Spleen (tissue), 7 donors: ENCODE data around the gene RYR3.

Experiments
- POLR2AphosphoS5 ChIP-seq, 3 donors: sonication (generic); formaldehyde crosslinking; IDR thresholded peaks; one replicate each; pipeline ENCODE4 v1.5.1; 2017; ENCODE audit warnings: antibody characterized with exemption in 3 of 3
- TF ChIP-seq, protein P1 (sequence below), 11 experiments: fragments of 200-600 bp in 7 of 11; fragments of 450-650 bp in 4 of 11; sonication (generic) in 4 of 11; IDR thresholded peaks in 8 of 11; conservative IDR thresholded peaks in 3 of 11; 1 replicate in 7 of 11; 2 replicates in 4 of 11; pipeline versions ENCODE4 v1.4.0 to v1.8.0; 2016 to 2021; ENCODE audit warnings: antibody characterized with exemption in 11 of 11, inconsistent platforms in 4 of 11, mild to moderate bottlenecking in 1 of 11
- donor health status: DM: no; HTN: no; CAD: no; lungs with moderate emphysema.
- donor health status: DM: no; HTN: no; CAD: no.
- donor health status: DM: no; HTN: no; CAD: no.

DNA sequence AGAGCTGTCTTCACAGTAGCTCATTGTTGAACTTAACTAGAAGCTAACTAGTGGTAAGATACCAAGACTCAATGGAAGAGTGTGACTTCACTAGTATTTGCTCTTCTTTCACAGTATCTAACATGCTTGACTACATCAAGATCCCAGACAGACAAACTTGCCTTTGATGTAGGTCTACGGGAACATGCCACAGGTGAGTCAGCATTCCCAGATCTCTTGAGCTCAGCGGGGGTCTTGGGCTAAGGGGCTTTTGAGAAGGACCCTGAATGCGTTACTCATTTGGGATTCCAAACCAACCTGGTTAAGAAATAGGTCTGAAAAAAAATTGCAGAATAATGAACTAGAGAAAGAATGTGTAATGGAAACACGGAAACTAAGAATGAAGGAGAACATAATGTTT, 222.4 kb downstream of the RYR3 start:
- TF ChIP-seq, protein P1, sequence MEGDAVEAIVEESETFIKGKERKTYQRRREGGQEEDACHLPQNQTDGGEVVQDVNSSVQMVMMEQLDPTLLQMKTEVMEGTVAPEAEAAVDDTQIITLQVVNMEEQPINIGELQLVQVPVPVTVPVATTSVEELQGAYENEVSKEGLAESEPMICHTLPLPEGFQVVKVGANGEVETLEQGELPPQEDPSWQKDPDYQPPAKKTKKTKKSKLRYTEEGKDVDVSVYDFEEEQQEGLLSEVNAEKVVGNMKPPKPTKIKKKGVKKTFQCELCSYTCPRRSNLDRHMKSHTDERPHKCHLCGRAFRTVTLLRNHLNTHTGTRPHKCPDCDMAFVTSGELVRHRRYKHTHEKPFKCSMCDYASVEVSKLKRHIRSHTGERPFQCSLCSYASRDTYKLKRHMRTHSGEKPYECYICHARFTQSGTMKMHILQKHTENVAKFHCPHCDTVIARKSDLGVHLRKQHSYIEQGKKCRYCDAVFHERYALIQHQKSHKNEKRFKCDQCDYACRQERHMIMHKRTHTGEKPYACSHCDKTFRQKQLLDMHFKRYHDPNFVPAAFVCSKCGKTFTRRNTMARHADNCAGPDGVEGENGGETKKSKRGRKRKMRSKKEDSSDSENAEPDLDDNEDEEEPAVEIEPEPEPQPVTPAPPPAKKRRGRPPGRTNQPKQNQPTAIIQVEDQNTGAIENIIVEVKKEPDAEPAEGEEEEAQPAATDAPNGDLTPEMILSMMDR (IDR thresholded peaks at IDR 0.05 in 8 of 11, conservative IDR thresholded peaks at IDR 0.05 in 3 of 11), result no peak
- no peak for TF ChIP-seq POLR2AphosphoS5 (IDR thresholded peaks at IDR 0.05)
